Measurements from ENCODE around the gene KCNJ14. TPM values are rescaled to one million over a fixed set of nuclear protein-coding genes. Genes with fewer than 3 reads are reported as not detected.

The KCNJ14 gene
- total and polyA plus RNA-seq, 9 donors = 0.48 to 2.2 (median 1.4) TPM

GRCh38 chr19:48474084-48474592, 18.8 kb downstream of the KCNJ14 start:
- no peak for DNase-seq
- Histone ChIP-seq H3K4me3 (no peak overlapping the region), H3K36me3 (no peaks in the 10 kb centered on the region), H3K27ac (no peak overlapping the region), H3K4me1 (ENCODE audit: insufficient read depth) (peaks cover 7% of the 10 kb centered on the region), H3K27me3 (no peaks in the 10 kb centered on the region), H3K9me3 (no peaks in the 10 kb centered on the region)
- TF ChIP-seq POLR2A (IDR thresholded peaks at IDR 0.05) (no peak), CTCF (IDR thresholded peaks at IDR 0.05) (no peak), EP300 (IDR thresholded peaks at IDR 0.05) (no peak)
- intact Hi-C loops (cut with DNase I) = no loop called here
- WGBS, 3 donors = 84 to 89% (median 88%) methylated on average over 16 of the region's 16 CpGs

GRCh38 chr19:48475369-48476068, 20.1 kb downstream of the KCNJ14 start:
- 57 to 74% (median 60%) methylated on average over 16 to 17 of the region's 17 CpGs for WGBS, 3 donors
- Histone ChIP-seq H3K36me3 (no peaks in the 10 kb centered on the region), H3K4me3 (no peak overlapping the region), H3K4me1 (ENCODE audit: insufficient read depth) (peaks cover under 1% of the 10 kb centered on the region), H3K27me3 (no peaks in the 10 kb centered on the region), H3K9me3 (no peaks in the 10 kb centered on the region), H3K27ac (no peak overlapping the region)
- intact Hi-C loops (cut with DNase I) = no loop called here
- no peak for DNase-seq
- TF ChIP-seq CTCF (IDR thresholded peaks at IDR 0.05) = no peak
- no peak for TF ChIP-seq EP300 (IDR thresholded peaks at IDR 0.05)
- no peak for TF ChIP-seq POLR2A (IDR thresholded peaks at IDR 0.05)

GRCh38 chr19:48476176-48476575, 20.8 kb downstream of the KCNJ14 start:
- no peak for DNase-seq
- H3K27ac ChIP-seq = no peak overlapping the region
- peaks cover 3% of the 10 kb centered on the region for H3K4me1 ChIP-seq (ENCODE audit: insufficient read depth)
- no peaks in the 10 kb centered on the region for H3K36me3 ChIP-seq
- H3K4me3 ChIP-seq = no peak overlapping the region
- 86 to 88% (median 86%) methylated on average over 9 of the region's 9 CpGs for WGBS, 3 donors
- H3K27me3 ChIP-seq = no peaks in the 10 kb centered on the region
- TF ChIP-seq POLR2A (IDR thresholded peaks at IDR 0.05) = no peak
- TF ChIP-seq EP300 (IDR thresholded peaks at IDR 0.05) = no peak
- TF ChIP-seq CTCF (IDR thresholded peaks at IDR 0.05) = no peak
- intact Hi-C loops (cut with DNase I) = no loop called here
- H3K9me3 ChIP-seq = no peaks in the 10 kb centered on the region

- H3K4me3 ChIP-seq = no peak overlapping the region
- H3K9me3 ChIP-seq = no peaks in the 10 kb centered on the region
- H3K27me3 ChIP-seq = no peaks in the 10 kb centered on the region
- intact Hi-C loops (cut with DNase I) = no loop called here
- DNase-seq = no peak
- WGBS, 3 donors = 66 to 73% (median 71%) methylated on average over 10 of the region's 10 CpGs
- TF ChIP-seq CTCF (IDR thresholded peaks at IDR 0.05) = no peak
- TF ChIP-seq EP300 (IDR thresholded peaks at IDR 0.05) = no peak
- no peak for TF ChIP-seq POLR2A (IDR thresholded peaks at IDR 0.05)
- H3K4me1 ChIP-seq (ENCODE audit: insufficient read depth) = peaks cover 9% of the 10 kb centered on the region
- H3K27ac ChIP-seq = no peak overlapping the region
- H3K36me3 ChIP-seq = no peaks in the 10 kb centered on the region
These were observed 21.8 kb downstream of the KCNJ14 start for GRCh38 chr19:48477067-48477685.
